IMR-90 (cell line): Measurements from ENCODE around the gene LPAR5. TPM values are rescaled to one million over a fixed set of nuclear protein-coding genes. Genes with fewer than 3 reads are reported as not detected.
A peak's percentile ranks its signal among the peaks of the same experiment; 100 is the strongest.

Experiments
- ATAC-seq: fragments of 200-7000 bp; cut with Tn5 transposase; 2 replicates; pipeline ENCODE4 v1.9.1; 2020; ENCODE audit warnings: low read depth, mild to moderate bottlenecking, moderate library complexity
- BruUV-seq: library from RNA; stranded (reverse); fragments of 400-500 nt; replicated peaks from 2 replicates; lab custom pipeline; 2021; lab: Mats Ljungman, UMichigan
- CTCF ChIA-PET: fragments of 300-600 bp; formaldehyde crosslinking; extraction: SDS; loops from one replicate; lab custom pipeline; 2021; ENCODE audit warnings: antibody characterized with exemption; lab: Yijun Ruan, JAX
- POLR2A ChIA-PET: fragments of 300-600 bp; sonication (Branson Sonifier 250); formaldehyde crosslinking; loops from one replicate; lab custom pipeline; 2022; ENCODE audit warnings: antibody characterized with exemption; ENCODE audit not compliant: unreplicated experiment; lab: Charles Lee
- DNase-seq: peaks from one replicate; pipeline ENCODE4 v3.0.0; 2013
- H2AFZ ChIP-seq: replicated peaks from 2 replicates; pipeline ENCODE3; 2013; ENCODE audit warnings: low read length, mild to moderate bottlenecking; ENCODE audit not compliant: poor library complexity
- H2AK5ac ChIP-seq: 2 replicates; pipeline ENCODE4 v1.6.1; 2013; ENCODE audit warnings: low read depth, low read length, inconsistent platforms
- H2AK9ac ChIP-seq: replicated peaks from 2 replicates; pipeline ENCODE3; 2013; ENCODE audit warnings: mild to moderate bottlenecking, low read depth, low read length, moderate library complexity; ENCODE audit not compliant: poor library complexity
- H2BK120ac ChIP-seq: 2 replicates; pipeline ENCODE4 v1.6.1; 2013; ENCODE audit warnings: low read depth, low read length, inconsistent platforms
- H2BK15ac ChIP-seq: 3 replicates; pipeline ENCODE4 v1.6.1; 2013; ENCODE audit warnings: low read depth, low read length, inconsistent platforms
- H2BK20ac ChIP-seq: 2 replicates; pipeline ENCODE4 v1.6.1; 2013; ENCODE audit warnings: low read depth, mild to moderate bottlenecking, inconsistent platforms, low read length, moderate library complexity
- H2BK5ac ChIP-seq: 2 replicates; pipeline ENCODE4 v1.6.1; 2013; ENCODE audit warnings: mild to moderate bottlenecking, low read depth, low read length, inconsistent platforms; ENCODE audit not compliant: poor library complexity, severe bottlenecking
- H3K14ac ChIP-seq: replicated peaks from 2 replicates; pipeline ENCODE4 v1.6.1; 2013; ENCODE audit warnings: low read depth, low read length, inconsistent platforms
- H3K18ac ChIP-seq: 2 replicates; pipeline ENCODE4 v1.6.1; 2013; ENCODE audit warnings: low read depth, low read length, control low read depth
- H3K23ac ChIP-seq: 2 replicates; pipeline ENCODE4 v1.6.1; 2013; ENCODE audit warnings: low read depth, low read length, inconsistent platforms
- H3K27ac ChIP-seq: 2 replicates; pipeline ENCODE4 v1.5.1; 2013; ENCODE audit warnings: mild to moderate bottlenecking, control low read depth, low read length; ENCODE audit not compliant: insufficient read depth
- H3K27me3 ChIP-seq: 2 replicates; pipeline ENCODE4 v1.6.1; 2013; ENCODE audit warnings: low read length; ENCODE audit not compliant: control insufficient read depth, insufficient read depth
- H3K36me3 ChIP-seq: 2 replicates; pipeline ENCODE4 v1.6.1; 2013; ENCODE audit warnings: low read length, mixed read lengths; ENCODE audit not compliant: control insufficient read depth, insufficient read depth
- H3K4ac ChIP-seq: 2 replicates; pipeline ENCODE4 v1.6.1; 2013; ENCODE audit warnings: low read depth, low read length, inconsistent platforms
- H3K4me1 ChIP-seq: 2 replicates; pipeline ENCODE4 v1.6.1; 2013; ENCODE audit warnings: low read length, mixed read lengths; ENCODE audit not compliant: control insufficient read depth, insufficient read depth
- H3K4me2 ChIP-seq: 2 replicates; pipeline ENCODE4 v1.6.1; 2013; ENCODE audit warnings: low read depth, mild to moderate bottlenecking, control low read depth, low read length, moderate library complexity
- H3K4me3 ChIP-seq: 2 replicates; pipeline ENCODE4 v1.5.1; 2013; ENCODE audit warnings: low read depth, mild to moderate bottlenecking, control low read depth, low read length, moderate library complexity; ENCODE audit not compliant: insufficient read depth
- H3K56ac ChIP-seq: 2 replicates; pipeline ENCODE4 v1.6.1; 2013; ENCODE audit warnings: low read length, inconsistent platforms; ENCODE audit not compliant: insufficient read depth; ENCODE audit errors: extremely low read depth
- H3K79me1 ChIP-seq, 2 experiments: 2 replicates each; pipeline ENCODE4 v1.6.1; 2013; ENCODE audit warnings: low read length in 2 of 2, inconsistent platforms in 1 of 2, low read depth in 1 of 2
- H3K9ac ChIP-seq: 2 replicates; pipeline ENCODE4 v1.6.1; 2013; ENCODE audit warnings: low read depth, low read length, control low read depth
- H3K9me1 ChIP-seq: 2 replicates; pipeline ENCODE4 v1.6.1; 2013; ENCODE audit warnings: low read length, inconsistent platforms; ENCODE audit not compliant: insufficient read depth
- H3K9me3 ChIP-seq: 2 replicates; pipeline ENCODE4 v1.6.1; 2013; ENCODE audit warnings: low read length; ENCODE audit not compliant: control insufficient read depth, insufficient read depth
- H4K20me1 ChIP-seq: 2 replicates; pipeline ENCODE4 v1.6.1; 2013; ENCODE audit warnings: low read length, inconsistent platforms; ENCODE audit not compliant: insufficient read depth
- H4K5ac ChIP-seq: 2 replicates; pipeline ENCODE4 v1.6.1; 2013; ENCODE audit warnings: mild to moderate bottlenecking, low read depth, low read length, control low read depth
- H4K8ac ChIP-seq, 2 experiments: 2 replicates each; pipeline ENCODE4 v1.6.1; 2013; ENCODE audit warnings: low read depth in 2 of 2, low read length in 2 of 2, control low read depth in 1 of 2, inconsistent platforms in 1 of 2
- H4K91ac ChIP-seq: 2 replicates; pipeline ENCODE4 v1.6.1; 2013; ENCODE audit warnings: low read depth, low read length, inconsistent platforms; ENCODE audit not compliant: insufficient read depth
- CHD1 ChIP-seq: IDR thresholded peaks from 2 replicates; pipeline ENCODE4 v1.6.1; 2012; ENCODE audit warnings: low read depth, low read length, improper control_type of control experiment
- ELK1 ChIP-seq: fragments of 150-350 bp; IDR thresholded peaks from 2 replicates; pipeline ENCODE4 v1.6.1; 2016; ENCODE audit warnings: low read depth, mild to moderate bottlenecking, low read length, moderate library complexity, borderline replicate concordance
- FOS ChIP-seq: fragments of 150-350 bp; IDR thresholded peaks from 2 replicates; pipeline ENCODE4 v1.6.1; 2016; ENCODE audit warnings: low read depth, low read length
- MAFK ChIP-seq: IDR thresholded peaks from 2 replicates; pipeline ENCODE4 v1.6.1; 2012; ENCODE audit warnings: low read depth, low read length, improper control_type of control experiment
- MXI1 ChIP-seq: IDR thresholded peaks from 2 replicates; pipeline ENCODE4 v1.6.1; 2012; ENCODE audit warnings: low read depth, mild to moderate bottlenecking, low read length, moderate library complexity, borderline replicate concordance
- POLR2A ChIP-seq: IDR thresholded peaks from 2 replicates; pipeline ENCODE4 v1.6.1; 2012; ENCODE audit warnings: mild to moderate bottlenecking, low read depth, low read length
- SMC3 ChIP-seq: fragments of 150-350 bp; IDR thresholded peaks from 2 replicates; pipeline ENCODE4 v1.6.1; 2016; ENCODE audit warnings: low read depth, mild to moderate bottlenecking, antibody characterized with exemption, low read length, moderate library complexity
- USF2 ChIP-seq: fragments of 150-350 bp; IDR thresholded peaks from 2 replicates; pipeline ENCODE4 v1.6.1; 2017; ENCODE audit warnings: mild to moderate bottlenecking, antibody characterized with exemption, low read length, low read depth
- WGBS, 2 experiments: methylation state at CpG; one replicate each; pipeline versions ENCODE4 v1.1.5 to v1.1.7; 2013; ENCODE audit warnings: missing lambda C conversion rate in 2 of 2; ENCODE audit not compliant: insufficient read length in 1 of 2; ENCODE audit errors: extremely low coverage in 2 of 2; 5-methylcytosine and 5-hydroxymethylcytosine counted together
- dilution Hi-C: fragments of 300-500 bp; cut with HindIII; formaldehyde crosslinking; loops from one replicate; pipeline ENCODE4 v1.14.3; 2018; ENCODE audit warnings: low sequenced_read_pairs; ENCODE audit not compliant: unreplicated experiment
- in situ Hi-C: fragments of 300-500 bp; cut with MboI; formaldehyde crosslinking; loops from 3 replicates; pipeline ENCODE4 v1.14.3; 2019; ENCODE audit warnings: low sequenced_read_pairs, inconsistent platforms, mixed read lengths
- intact Hi-C: fragments of 100-400 bp; cut with micrococcal nuclease; formaldehyde crosslinking; loops from 2 replicates; pipeline ENCODE4 v1.10.0; 2022
- polyA plus RNA-seq, 3 experiments: library from polyadenylated mRNA; depleted of rRNA; stranded (reverse); fragments of >200 nt; gene quantifications; 2 replicates each; pipeline ENCODE4 v1.2.3, GENCODE V29; 2012; ENCODE audit warnings: low replicate concordance in 1 of 3
- total RNA-seq: library from RNA; depleted of rRNA; stranded (reverse); fragments of >200 nt; gene quantifications from 2 replicates; pipeline ENCODE4 v1.2.3, GENCODE V29; 2012

Gene LPAR5
- total and polyA plus RNA-seq, 2 of the 4 experiments (the other 2 are of a cell fraction) = not detected

- no TSS peak for BruUV-seq
- H3K4me3 ChIP-seq = no peak overlapping the region
- no peak overlapping the region for H2BK5ac ChIP-seq
- peaks cover 11 to 33% of the 10 kb centered on the region in 2 experiments for H3K79me1 ChIP-seq
- no peak overlapping the region for H4K91ac ChIP-seq
- H3K4me2 ChIP-seq = no peak overlapping the region
- peak overlapping the region; percentile 11 for H2AK9ac ChIP-seq
- dilution Hi-C loops = no loop called here
- no peak overlapping the region for H3K18ac ChIP-seq
- peaks cover 32% of the 10 kb centered on the region for H3K9me1 ChIP-seq
- no peak overlapping the region for H2BK120ac ChIP-seq
- H2AK5ac ChIP-seq = peak overlapping the region; percentile 72
- CTCF ChIA-PET = no interaction called here
- H3K14ac ChIP-seq = no peak overlapping the region
- in situ Hi-C loops = no loop called here
- no peak overlapping the region for H3K27ac ChIP-seq
- no peak overlapping the region for H4K8ac ChIP-seq
- intact Hi-C loops = loop anchor here (5.0 kb wide), 1 partner anchor 51 kb away; the partner anchor contains the start of gene IFFO1
- H3K56ac ChIP-seq = no peak overlapping the region
- no peak overlapping the region for H4K5ac ChIP-seq
- H4K20me1 ChIP-seq = peaks cover 28% of the 10 kb centered on the region
- TF ChIP-seq SMC3 (no peak), FOS (no peak), USF2 (no peak), ELK1 (no peak), MAFK (no peak), CHD1 (no peak), MXI1 (no peak), POLR2A (no peak)
- no peaks in the 10 kb centered on the region for H3K9me3 ChIP-seq
- POLR2A ChIA-PET = no interaction called here
- H2BK15ac ChIP-seq = no peak overlapping the region
- H3K9ac ChIP-seq = no peak overlapping the region
- no peaks in the 10 kb centered on the region for H3K27me3 ChIP-seq
- no peak overlapping the region for H3K4ac ChIP-seq
- no peak for ATAC-seq
- DNase-seq = no peak
- 65% methylated on average over 3 of the region's 8 CpGs; no CpG with 5 or more reads in 1 of the 2 experiments for WGBS, 2 experiments
- H3K36me3 ChIP-seq = peaks cover 9% of the 10 kb centered on the region
- peaks cover 25% of the 10 kb centered on the region for H3K4me1 ChIP-seq
- no peak overlapping the region for H2BK20ac ChIP-seq
- no peak overlapping the region for H2AFZ ChIP-seq
- no peak overlapping the region for H3K23ac ChIP-seq
These were observed 27.0 kb downstream of the LPAR5 start for GRCh38 chr12:6608592-6609281.
